HepG2 (cell line): ENCODE measurements around the gene TIMELESS. TPM values are rescaled to one million over a fixed set of nuclear protein-coding genes. Genes with fewer than 3 reads are reported as not detected.

Source experiments
- CBX2 ChIP-seq, 2 experiments: fragments of 200-600 bp in 1 of 2; sonication (generic); formaldehyde crosslinking in 1 of 2; IDR thresholded peaks; 2 replicates each; pipeline versions ENCODE4 v1.7.0 to v1.8.1; 2018 to 2022; ENCODE audit warnings: low read depth in 2 of 2, low read length in 1 of 2, mild to moderate bottlenecking in 1 of 2, missing genetic modification reagents in 1 of 2
- ERF ChIP-seq: IDR thresholded peaks from 2 replicates; pipeline ENCODE4 v1.6.1; 2018; ENCODE audit warnings: missing biosample characterization, missing genetic modification reagents
- GRHL1 ChIP-seq: sonication (generic); formaldehyde crosslinking; conservative IDR thresholded peaks from 2 replicates; pipeline ENCODE4 v1.8.0; 2022; ENCODE audit warnings: missing genetic modification reagents
- IKZF4 ChIP-seq: sonication (generic); formaldehyde crosslinking; IDR thresholded peaks from 2 replicates; pipeline ENCODE4 v1.5.1; 2020; ENCODE audit warnings: borderline replicate concordance, mild to moderate bottlenecking, low read depth, missing genetic modification reagents; ENCODE audit errors: not compliant biosample characterization
- JUN ChIP-seq: sonication (generic); formaldehyde crosslinking; IDR thresholded peaks from 2 replicates; pipeline ENCODE4 v1.4.0; 2020; ENCODE audit warnings: mild to moderate bottlenecking, missing genetic modification reagents
- MAZ ChIP-seq, 2 experiments: sonication (generic) in 1 of 2; formaldehyde crosslinking in 1 of 2; IDR thresholded peaks; 2 replicates each; pipeline versions ENCODE4 v1.5.0 to v1.6.1; 2012 to 2020; ENCODE audit warnings: low read depth in 2 of 2, mild to moderate bottlenecking in 2 of 2, borderline replicate concordance in 1 of 2, improper control_type of control experiment in 1 of 2, low read length in 1 of 2, missing genetic modification reagents in 1 of 2, moderate library complexity in 1 of 2
- MED1 ChIP-seq: sonication (generic); formaldehyde crosslinking; IDR thresholded peaks from 2 replicates; pipeline ENCODE4 v1.4.0; 2020; ENCODE audit warnings: missing genetic modification reagents
- MZF1 ChIP-seq: sonication (generic); formaldehyde crosslinking; IDR thresholded peaks from 2 replicates; pipeline ENCODE4 v1.8.1; 2023; ENCODE audit warnings: mild to moderate bottlenecking, missing genetic modification reagents, borderline replicate concordance
- RAD21 ChIP-seq: fragments of 450-650 bp; formaldehyde crosslinking; IDR thresholded peaks from 2 replicates; pipeline ENCODE4 v1.5.0; 2020; ENCODE audit warnings: mild to moderate bottlenecking
- RNF2 ChIP-seq: fragments of 450-650 bp; conservative IDR thresholded peaks from 2 replicates; pipeline ENCODE4 v1.6.1; 2016; ENCODE audit warnings: low read depth
- RNF219 ChIP-seq: sonication (generic); formaldehyde crosslinking; IDR thresholded peaks from 2 replicates; pipeline ENCODE4 v1.5.0; 2020; ENCODE audit warnings: mild to moderate bottlenecking, missing genetic modification reagents
- TBX2 ChIP-seq: sonication (generic); formaldehyde crosslinking; IDR thresholded peaks from 2 replicates; pipeline ENCODE4 v1.5.0; 2020; ENCODE audit warnings: missing genetic modification reagents, mild to moderate bottlenecking, borderline replicate concordance
- ZNF253 ChIP-seq: sonication (generic); formaldehyde crosslinking; IDR thresholded peaks from 2 replicates; pipeline ENCODE4 v1.8.0; 2022; ENCODE audit warnings: mild to moderate bottlenecking, missing genetic modification reagents, borderline replicate concordance
- ZNF33B ChIP-seq: sonication (generic); formaldehyde crosslinking; IDR thresholded peaks from 2 replicates; pipeline ENCODE4 v1.5.1; 2020; ENCODE audit warnings: mild to moderate bottlenecking, missing genetic modification reagents
- ZNF607 ChIP-seq: sonication (generic); formaldehyde crosslinking; IDR thresholded peaks from 2 replicates; pipeline ENCODE4 v1.5.1; 2020; ENCODE audit warnings: missing genetic modification reagents, mild to moderate bottlenecking, borderline replicate concordance
- ZNF644 ChIP-seq: IDR thresholded peaks from 2 replicates; pipeline ENCODE4 v1.6.1; 2016; ENCODE audit warnings: low read depth
- polyA plus RNA-seq, 8 experiments: library from polyadenylated mRNA; depleted of rRNA in 3 of 8; stranded (reverse) in 7 of 8; unstranded in 1 of 8; fragments of >200 nt; fragmentation: Illumina TruSeq in 4 of 8; extraction: Trizol in 4 of 8; gene quantifications; 2 replicates each; pipeline versions ENCODE4 v1.2.1 to v1.2.3, GENCODE V29; 2011 to 2016; ENCODE audit warnings: low read depth in 4 of 8, missing spikeins in 1 of 8, mixed read lengths in 1 of 8; ENCODE audit not compliant: insufficient read depth in 1 of 8
- total RNA-seq, 5 experiments: library from RNA; depleted of rRNA; stranded (reverse); fragments of >200 nt; fragmentation: Illumina TruSeq; extraction: Trizol; gene quantifications; 2 replicates each; pipeline ENCODE4 v1.2.3, GENCODE V29; 2016; ENCODE audit warnings: low read depth in 1 of 5
- TF ChIP-seq, protein P1 (sequence below), 2 experiments: sonication (generic) in 1 of 2; formaldehyde crosslinking in 1 of 2; IDR thresholded peaks; 2 replicates each; pipeline versions ENCODE4 v1.6.1 to v1.9.0; 2014 to 2022; ENCODE audit warnings: antibody characterized with exemption in 1 of 2, borderline replicate concordance in 1 of 2, inconsistent platforms in 1 of 2, low read depth in 1 of 2, missing genetic modification reagents in 1 of 2

TIMELESS gene
- total and polyA plus RNA-seq, 2 of the 13 experiments (the other 11 are each of a cell fraction or from before 2014, with no cell fraction given): 4.0 to 20.3 TPM

GRCh38 chr12:56468216-56469006, 19.2 kb upstream of the TIMELESS start, which contains the start of gene SPRYD4 (continued):
- TF ChIP-seq IKZF4 (peak; percentile 75), ZNF253 (no peak), CBX2 (IDR thresholded peaks at IDR 0.05; ENCODE audit: low read depth, low read length) (no peak), CBX2 (CRISPR knock-in tag; IDR thresholded peaks at IDR 0.05; ENCODE audit: low read depth) (no peak), GRHL1 (CRISPR knock-in tag) (no peak), MED1 (peak; percentile 76; the same call in 1 of the 2 replicates), ERF (peak; percentile 97), ZNF33B (CRISPR knock-in tag) (0 out of 2 replicates have a peak, but pooled peaks have one; percentile 33), TBX2 (CRISPR knock-in tag) (peak; percentile 79; the same call in 1 of the 2 replicates), ZNF607 (CRISPR knock-in tag) (peak; percentile 91; the same call in 1 of the 2 replicates), ZNF644 (CRISPR knock-in tag) (peak; percentile 71), MAZ (IDR thresholded peaks at IDR 0.05; ENCODE audit: borderline replicate concordance, low read depth, low read length) (peak; percentile 88), MAZ (CRISPR knock-in tag; IDR thresholded peaks at IDR 0.05; ENCODE audit: low read depth) (peak; percentile 79), RAD21 (CRISPR knock-in tag) (peak; percentile 54; the same call in 1 of the 2 replicates), JUN (CRISPR knock-in tag) (0 out of 2 replicates have a peak, but pooled peaks have one; percentile 46), MZF1 (CRISPR knock-in tag) (no peak), RNF2 (0 out of 2 replicates have a peak, but pooled peaks have one; percentile 52), RNF219 (CRISPR knock-in tag) (no peak)
- TF ChIP-seq, protein P1, sequence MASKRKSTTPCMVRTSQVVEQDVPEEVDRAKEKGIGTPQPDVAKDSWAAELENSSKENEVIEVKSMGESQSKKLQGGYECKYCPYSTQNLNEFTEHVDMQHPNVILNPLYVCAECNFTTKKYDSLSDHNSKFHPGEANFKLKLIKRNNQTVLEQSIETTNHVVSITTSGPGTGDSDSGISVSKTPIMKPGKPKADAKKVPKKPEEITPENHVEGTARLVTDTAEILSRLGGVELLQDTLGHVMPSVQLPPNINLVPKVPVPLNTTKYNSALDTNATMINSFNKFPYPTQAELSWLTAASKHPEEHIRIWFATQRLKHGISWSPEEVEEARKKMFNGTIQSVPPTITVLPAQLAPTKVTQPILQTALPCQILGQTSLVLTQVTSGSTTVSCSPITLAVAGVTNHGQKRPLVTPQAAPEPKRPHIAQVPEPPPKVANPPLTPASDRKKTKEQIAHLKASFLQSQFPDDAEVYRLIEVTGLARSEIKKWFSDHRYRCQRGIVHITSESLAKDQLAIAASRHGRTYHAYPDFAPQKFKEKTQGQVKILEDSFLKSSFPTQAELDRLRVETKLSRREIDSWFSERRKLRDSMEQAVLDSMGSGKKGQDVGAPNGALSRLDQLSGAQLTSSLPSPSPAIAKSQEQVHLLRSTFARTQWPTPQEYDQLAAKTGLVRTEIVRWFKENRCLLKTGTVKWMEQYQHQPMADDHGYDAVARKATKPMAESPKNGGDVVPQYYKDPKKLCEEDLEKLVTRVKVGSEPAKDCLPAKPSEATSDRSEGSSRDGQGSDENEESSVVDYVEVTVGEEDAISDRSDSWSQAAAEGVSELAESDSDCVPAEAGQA (IDR thresholded peaks at IDR 0.05; ENCODE audit: low read depth): peak; percentile 94
- TF ChIP-seq, protein P1 (CRISPR knock-in tag; IDR thresholded peaks at IDR 0.05; ENCODE audit: borderline replicate concordance): no peak
